Tibial nerve (tissue), 4 donors: ENCODE measurements around the gene UTP11.
A peak's percentile ranks its signal among the peaks of the same experiment; 100 is the strongest.

Experiments used
- CTCF ChIP-seq, 5 experiments: fragments of 200-600 bp in 3 of 5; fragments of 450-650 bp in 2 of 5; sonication (generic) in 3 of 5; IDR thresholded peaks; one replicate each; pipeline ENCODE4 v1.5.1; 2016 to 2019; ENCODE audit warnings: antibody characterized with exemption in 5 of 5, mild to moderate bottlenecking in 3 of 5, moderate library complexity in 2 of 5
- EP300 ChIP-seq, 2 donors: sonication (generic); formaldehyde crosslinking; IDR thresholded peaks; one replicate each; pipeline ENCODE4 v1.6.1; 2017; ENCODE audit warnings: antibody characterized with exemption in 2 of 2, mild to moderate bottlenecking in 1 of 2
- POLR2A ChIP-seq, 2 donors: fragments of 450-650 bp; IDR thresholded peaks; one replicate each; pipeline ENCODE4 v1.6.1; 2017; ENCODE audit warnings: antibody characterized with exemption in 2 of 2, mild to moderate bottlenecking in 2 of 2, moderate library complexity in 2 of 2

- TF ChIP-seq CTCF (IDR thresholded peaks at IDR 0.05) (peak in 1 of 5 experiments; percentile 25), POLR2A (IDR thresholded peaks at IDR 0.05) (peak in 1 of 2 donors; percentile 86), EP300 (IDR thresholded peaks at IDR 0.05) (peak; percentile 87 to 96)
Measured at GRCh38 chr1:38012363-38013226, at the start of gene UTP11.
